HG02943 (cell line): ENCODE results near the gene DUOXA2.

Source experiments
- ATAC-seq: cut with Tn5 transposase; IDR thresholded peaks from one replicate; pipeline ENCODE4 v1.9.1; 2021; ENCODE audit warnings: mild to moderate bottlenecking, low read depth, moderate library complexity; ENCODE audit not compliant: unreplicated experiment

DUOXA2 gene

GRCh38 chr15:45151998-45152828 is 38.1 kb downstream of the DUOXA2 start:
- no peak for ATAC-seq

GRCh38 chr15:45155739-45156138 is 41.6 kb downstream of the DUOXA2 start:
- no peak for ATAC-seq

- ATAC-seq: no peak
These were observed 42.8 kb downstream of the DUOXA2 start for GRCh38 chr15:45156744-45157455.

GRCh38 chr15:45157974-45158373 is 43.8 kb downstream of the DUOXA2 start:
- ATAC-seq: no peak

GRCh38 chr15:45161666-45162065 is 47.5 kb downstream of the DUOXA2 start:
- no peak for ATAC-seq

GRCh38 chr15:45162771-45163507 is 48.8 kb downstream of the DUOXA2 start:
- no peak for ATAC-seq

- no peak for ATAC-seq
These were observed 49.4 kb downstream of the DUOXA2 start for GRCh38 chr15:45163508-45163856.

GRCh38 chr15:45164914-45165313 is 50.8 kb downstream of the DUOXA2 start:
- no peak for ATAC-seq

- ATAC-seq: no peak
These were observed 51.4 kb downstream of the DUOXA2 start for GRCh38 chr15:45165536-45165935.

- ATAC-seq: peak; percentile 95
These were observed 52.9 kb downstream of the DUOXA2 start for GRCh38 chr15:45166834-45167630.

- no peak for ATAC-seq
These were observed 53.6 kb downstream of the DUOXA2 start for GRCh38 chr15:45167631-45168205.
